ENCODE measurements around the gene SIRPA.

The SIRPA gene

DNA sequence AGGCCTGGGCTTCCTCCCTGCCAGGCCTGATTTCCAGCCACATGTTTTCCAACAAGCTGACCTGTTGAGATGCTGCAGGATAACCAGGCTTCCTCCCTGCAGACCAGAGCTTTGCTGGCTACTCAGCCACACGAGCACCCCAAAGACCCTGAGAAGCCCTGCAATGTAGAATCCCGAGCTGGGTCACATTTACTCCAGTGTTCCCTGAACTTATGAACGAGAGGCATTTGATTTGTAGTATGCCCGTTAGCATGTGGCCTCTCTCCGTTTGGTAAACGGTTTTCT, 4.0 kb downstream of the SIRPA start:
- H3K27me3 ChIP-seq (ENCODE audit: insufficient read depth, low read depth, severe bottlenecking): no peaks in the 10 kb centered on the region
- no peaks in the 10 kb centered on the region; the same call in 1 of the 2 replicates for H3K36me3 ChIP-seq
- H3K27ac ChIP-seq: no peak overlapping the region
- no peak for DNase-seq
- no peak overlapping the region for H3K4me3 ChIP-seq (ENCODE audit: low read depth, low read length)
- TF ChIP-seq CTCF (IDR thresholded peaks at IDR 0.05; ENCODE audit: low read depth, low read length): no peak
- H3K9me3 ChIP-seq (ENCODE audit: severe bottlenecking): no peaks in the 10 kb centered on the region

GRCh38 chr20:1900321-1900801, 5.2 kb downstream of the SIRPA start:
- no peaks in the 10 kb centered on the region for H3K9me3 ChIP-seq (ENCODE audit: severe bottlenecking)
- TF ChIP-seq CTCF (IDR thresholded peaks at IDR 0.05; ENCODE audit: low read depth, low read length): peak; percentile 85
- peak; percentile 92 for DNase-seq

DNA sequence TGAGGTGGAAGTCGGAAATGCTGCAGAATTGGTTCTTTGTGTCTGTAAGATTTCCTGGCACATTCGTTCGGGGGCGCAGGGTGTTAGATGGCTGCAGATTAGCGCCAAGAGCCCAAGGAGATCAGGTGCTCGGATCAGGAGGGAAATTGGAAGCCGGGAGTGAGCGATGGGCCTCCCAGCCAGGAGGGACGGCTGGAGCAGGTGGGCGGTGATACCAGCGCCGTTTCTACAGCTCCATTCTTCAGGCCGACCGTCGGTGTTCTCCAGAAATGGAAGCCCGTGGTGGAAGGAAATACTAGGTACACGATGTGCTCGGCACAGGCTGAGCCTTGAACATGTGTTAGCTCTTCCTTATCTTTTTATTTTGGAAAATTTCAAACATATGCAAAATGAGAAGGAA, 6.5 kb downstream of the SIRPA start:
- TF ChIP-seq CTCF (IDR thresholded peaks at IDR 0.05; ENCODE audit: low read depth, low read length): no peak
- Histone ChIP-seq H3K9me3 (ENCODE audit: severe bottlenecking) (no peaks in the 10 kb centered on the region), H3K36me3 (no peaks in the 10 kb centered on the region; the same call in 1 of the 2 replicates), H3K27ac (peak overlapping the region; percentile 52), H3K27me3 (ENCODE audit: insufficient read depth, low read depth, severe bottlenecking) (no peaks in the 10 kb centered on the region), H3K4me3 (ENCODE audit: low read depth, low read length) (no peak overlapping the region)
- peak; percentile 71 for DNase-seq

More at GRCh38 chr20:1900321-1900801, 5.2 kb downstream of the SIRPA start:
- H3K4me3 ChIP-seq (ENCODE audit: low read depth, low read length): no peak overlapping the region
- H3K36me3 ChIP-seq: no peaks in the 10 kb centered on the region; the same call in 1 of the 2 replicates
- H3K27me3 ChIP-seq (ENCODE audit: insufficient read depth, low read depth, severe bottlenecking): no peaks in the 10 kb centered on the region
- peak overlapping the region; percentile 64 for H3K27ac ChIP-seq

- Histone ChIP-seq H3K9me3 (ENCODE audit: severe bottlenecking) (no peaks in the 10 kb centered on the region), H3K27ac (no peak overlapping the region; the same call in 1 of the 2 replicates), H3K36me3 (no peaks in the 10 kb centered on the region; the same call in 1 of the 2 replicates)
Measured at GRCh38 chr20:1902188-1902587, 7.0 kb downstream of the SIRPA start.

DNA sequence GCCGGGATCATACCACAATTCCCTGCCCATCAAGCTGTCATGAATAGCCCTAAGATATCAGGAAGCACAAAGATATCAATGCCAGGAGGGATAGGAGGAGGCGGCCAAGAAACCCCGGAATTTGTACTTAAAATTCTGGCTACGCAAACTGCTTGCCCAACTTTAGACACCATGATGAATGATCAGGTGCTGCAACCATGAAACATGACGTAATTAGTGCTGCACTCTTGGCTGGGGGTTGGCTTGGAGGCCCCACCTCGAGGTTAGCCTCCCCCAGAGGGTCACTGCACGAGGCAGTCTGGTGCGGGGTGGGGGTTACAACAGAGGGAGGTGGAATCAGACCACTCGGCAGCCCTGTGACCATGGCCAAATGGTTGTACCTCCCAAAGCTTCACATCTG, 8.9 kb downstream of the SIRPA start:
- TF ChIP-seq CTCF (IDR thresholded peaks at IDR 0.05; ENCODE audit: low read depth, low read length): no peak
- no peak for DNase-seq
- H3K36me3 ChIP-seq: no peaks in the 10 kb centered on the region; the same call in 1 of the 2 replicates
- no peaks in the 10 kb centered on the region for H3K9me3 ChIP-seq (ENCODE audit: severe bottlenecking)
- no peaks in the 10 kb centered on the region for H3K27me3 ChIP-seq (ENCODE audit: insufficient read depth, low read depth, severe bottlenecking)
- no peak overlapping the region for H3K4me3 ChIP-seq (ENCODE audit: low read depth, low read length)
- no peak overlapping the region for H3K27ac ChIP-seq

More at GRCh38 chr20:1902188-1902587, 7.0 kb downstream of the SIRPA start:
- H3K4me3 ChIP-seq (ENCODE audit: low read depth, low read length): no peak overlapping the region
- H3K27me3 ChIP-seq (ENCODE audit: insufficient read depth, low read depth, severe bottlenecking): no peaks in the 10 kb centered on the region
- no peak for DNase-seq
- no peak for TF ChIP-seq CTCF (IDR thresholded peaks at IDR 0.05; ENCODE audit: low read depth, low read length)

GRCh38 chr20:1905009-1905408, 9.8 kb downstream of the SIRPA start:
- no peaks in the 10 kb centered on the region; the same call in 1 of the 2 replicates for H3K36me3 ChIP-seq
- no peak overlapping the region for H3K27ac ChIP-seq

More at GRCh38 chr20:1905009-1905408, 9.8 kb downstream of the SIRPA start:
- no peak overlapping the region for H3K4me3 ChIP-seq (ENCODE audit: low read depth, low read length)
- H3K9me3 ChIP-seq (ENCODE audit: severe bottlenecking): no peaks in the 10 kb centered on the region
- TF ChIP-seq CTCF (IDR thresholded peaks at IDR 0.05; ENCODE audit: low read depth, low read length): no peak
- H3K27me3 ChIP-seq (ENCODE audit: insufficient read depth, low read depth, severe bottlenecking): no peaks in the 10 kb centered on the region
- DNase-seq: no peak
